ENCODE data around the gene SLC25A23. TPM values are rescaled to one million over a fixed set of nuclear protein-coding genes. Genes with fewer than 3 reads are reported as not detected.

Gene SLC25A23
- total RNA-seq, 1 experiment from 2014 or later = 32.1 TPM

DNA sequence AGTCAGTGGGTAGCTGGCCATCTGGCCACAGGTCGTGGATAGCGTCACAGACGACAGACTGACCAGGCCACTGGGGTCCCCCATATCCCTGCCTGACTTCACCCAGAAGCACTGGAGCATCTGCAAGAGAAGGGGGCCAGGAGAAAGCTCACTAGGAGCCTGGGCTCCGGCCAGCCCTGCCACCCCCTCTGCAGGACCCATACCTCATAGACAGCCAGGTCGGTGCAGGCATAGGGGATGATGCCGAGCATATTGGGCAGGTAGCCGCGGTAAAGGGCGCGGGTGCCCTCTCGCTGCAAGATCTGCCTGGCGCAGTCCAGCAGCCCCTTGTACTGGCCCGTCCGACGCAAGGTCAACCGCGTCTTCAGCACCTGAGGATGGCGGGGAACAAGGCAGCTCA, 32.5 kb downstream of the SLC25A23 start:
- Histone ChIP-seq H3K9me2 (replicated peaks; ENCODE audit: insufficient read depth, low read length) (no peaks in the 10 kb centered on the region), H3K27ac (ENCODE audit: low read length) (no peak overlapping the region), H3K4me3 (ENCODE audit: low read length) (no peak overlapping the region), H3K4me1 (ENCODE audit: low read length) (peaks cover 22% of the 10 kb centered on the region), H3K36me3 (ENCODE audit: insufficient read depth, low read length) (peaks cover 10% of the 10 kb centered on the region), H3K9me3 (ENCODE audit: low read length) (no peaks in the 10 kb centered on the region), H3K9ac (ENCODE audit: low read length) (no peak overlapping the region), H2AFZ (ENCODE audit: low read length) (no peak overlapping the region), H4K20me1 (ENCODE audit: insufficient read depth, low read depth, low read length) (peaks cover 19% of the 10 kb centered on the region), H3K4me2 (ENCODE audit: low read depth, low read length, poor library complexity, severe bottlenecking) (no peak overlapping the region), H3K79me2 (ENCODE audit: low read length) (peaks cover 20% of the 10 kb centered on the region), H3K27me3 (ENCODE audit: low read length) (no peaks in the 10 kb centered on the region)
- DNase-seq = no peak

DNA sequence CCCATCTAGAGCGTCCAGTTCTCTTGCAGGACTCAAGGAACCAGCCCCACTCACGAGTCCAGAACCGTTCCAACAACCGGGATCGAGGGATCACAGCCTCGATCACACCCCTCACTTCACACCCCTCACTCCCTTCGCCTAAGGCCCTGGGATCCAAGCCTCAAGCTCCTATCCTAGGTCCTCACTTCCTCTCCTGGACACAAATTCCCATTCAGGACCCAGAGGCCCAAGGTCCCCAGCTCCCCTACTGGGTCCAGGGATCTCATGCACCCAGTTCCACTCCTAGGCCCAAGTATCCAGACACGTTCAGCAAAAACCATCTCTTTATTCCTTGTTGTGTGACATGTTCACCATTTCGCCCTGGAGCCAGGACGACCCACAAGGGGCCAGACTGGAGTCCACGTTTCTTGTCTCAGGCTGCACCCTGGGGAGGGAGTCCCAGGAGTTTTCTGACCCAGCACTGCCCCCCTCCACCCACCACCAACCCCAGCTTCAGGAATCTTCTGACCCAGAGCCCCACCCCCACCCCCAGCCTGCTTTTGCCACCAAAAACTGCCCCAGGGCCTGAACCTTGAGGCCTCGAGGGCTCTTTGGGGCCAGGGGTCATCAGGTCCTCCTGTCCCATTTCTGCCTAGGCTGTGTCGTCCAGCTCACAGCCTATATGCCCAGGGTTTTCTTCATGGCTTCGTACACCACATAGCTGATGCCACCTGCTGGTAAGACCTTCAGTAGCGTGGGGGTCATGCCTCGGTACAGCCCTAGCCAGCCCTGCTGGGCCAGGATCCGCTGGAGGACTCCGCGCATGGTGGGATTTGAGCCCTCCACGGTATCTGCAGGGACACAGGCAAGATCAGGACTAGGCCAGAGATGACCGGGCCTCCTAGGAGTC, 33.6 kb downstream of the SLC25A23 start:
- H3K36me3 ChIP-seq (ENCODE audit: insufficient read depth, low read length) = peaks cover 19% of the 10 kb centered on the region
- peaks cover 22% of the 10 kb centered on the region for H3K4me1 ChIP-seq (ENCODE audit: low read length)
- peak overlapping the region; percentile 34; the same call in 1 of the 2 replicates for H2AFZ ChIP-seq (ENCODE audit: low read length)
- no peaks in the 10 kb centered on the region for H3K27me3 ChIP-seq (ENCODE audit: low read length)
- DNase-seq = peak; percentile 64
- no peak overlapping the region for H3K27ac ChIP-seq (ENCODE audit: low read length)
- H3K4me2 ChIP-seq (ENCODE audit: low read depth, low read length, poor library complexity, severe bottlenecking) = peak overlapping the region; percentile 12
- H3K9me2 ChIP-seq (replicated peaks; ENCODE audit: insufficient read depth, low read length) = no peaks in the 10 kb centered on the region
- no peaks in the 10 kb centered on the region for H3K9me3 ChIP-seq (ENCODE audit: low read length)
- peak overlapping the region; percentile 50 for H3K9ac ChIP-seq (ENCODE audit: low read length)
- peak overlapping the region; percentile 34; the same call in 1 of the 2 replicates for H3K4me3 ChIP-seq (ENCODE audit: low read length)
- peaks cover 31% of the 10 kb centered on the region for H4K20me1 ChIP-seq (ENCODE audit: insufficient read depth, low read depth, low read length)
- peaks cover 32% of the 10 kb centered on the region for H3K79me2 ChIP-seq (ENCODE audit: low read length)

DNA sequence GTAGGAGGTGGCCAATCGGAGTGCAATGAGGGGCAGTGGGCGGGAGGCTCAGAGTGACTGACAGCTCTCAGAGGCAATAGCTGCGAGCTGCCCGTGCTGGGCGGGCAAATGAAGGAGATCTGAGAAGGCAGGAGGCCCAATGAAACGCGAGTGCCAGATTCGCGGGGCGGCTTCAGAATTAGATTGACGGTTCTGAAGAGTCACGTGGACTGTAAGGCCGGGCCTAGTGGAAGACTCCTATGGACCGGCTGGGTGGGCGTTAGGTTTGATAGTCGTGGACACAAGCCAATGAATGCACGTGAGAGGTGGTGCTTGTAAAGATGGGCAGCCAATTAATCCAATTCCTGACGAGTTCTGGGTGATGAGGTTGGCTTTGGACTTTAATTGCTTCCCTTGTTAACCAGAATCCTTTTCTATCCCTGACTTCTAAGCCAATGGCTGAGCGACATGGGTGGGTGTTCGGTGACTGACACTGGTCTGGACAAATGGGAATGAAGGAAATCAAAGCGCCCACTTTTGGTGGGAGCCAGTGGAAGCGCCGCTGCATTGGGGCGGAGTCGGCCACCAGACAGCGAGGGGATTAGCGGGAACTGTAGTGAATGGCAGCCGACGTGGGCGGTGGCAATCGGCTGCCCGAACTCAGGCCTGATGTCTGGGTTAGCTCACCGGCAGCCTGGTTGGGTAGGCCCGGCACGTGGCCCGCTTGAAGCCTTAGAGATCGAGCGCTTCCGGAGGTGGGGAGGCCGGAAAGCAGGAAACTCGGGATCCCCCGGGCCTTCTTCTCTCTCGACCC, 34.5 kb downstream of the SLC25A23 start:
- H3K9ac ChIP-seq (ENCODE audit: low read length) = peak overlapping the region; percentile 50
- peak overlapping the region; percentile 34; the same call in 1 of the 2 replicates for H3K4me3 ChIP-seq (ENCODE audit: low read length)

GRCh38 chr19:6424195-6424938, 35.2 kb downstream of the SLC25A23 start, which contains the start of gene KHSRP:
KHSRP (minus strand) TSS chr19:6424811; CDS start chr19:6424701, 110 bp downstream.
- no peaks in the 10 kb centered on the region for H3K27me3 ChIP-seq (ENCODE audit: low read length)
- H3K9me3 ChIP-seq (ENCODE audit: low read length) = no peaks in the 10 kb centered on the region
- peaks cover 22% of the 10 kb centered on the region for H3K4me1 ChIP-seq (ENCODE audit: low read length)
- peaks cover 30% of the 10 kb centered on the region for H3K36me3 ChIP-seq (ENCODE audit: insufficient read depth, low read length)
- peak within 1 kb of the TSS; percentile 99 for H3K9ac ChIP-seq (ENCODE audit: low read length)
- H3K4me2 ChIP-seq (ENCODE audit: low read depth, low read length, poor library complexity, severe bottlenecking) = peak within 1 kb of the TSS; percentile 88
- peak within 1 kb of the TSS; percentile 29 for H3K27ac ChIP-seq (ENCODE audit: low read length)
- H3K79me2 ChIP-seq (ENCODE audit: low read length) = peaks cover 46% of the 10 kb centered on the region
- H3K9me2 ChIP-seq (replicated peaks; ENCODE audit: insufficient read depth, low read length) = no peaks in the 10 kb centered on the region
- H2AFZ ChIP-seq (ENCODE audit: low read length) = peak within 1 kb of the TSS; percentile 34; the same call in 1 of the 2 replicates
- peak within 1 kb of the TSS; percentile 89 for H3K4me3 ChIP-seq (ENCODE audit: low read length)
- peaks cover 47% of the 10 kb centered on the region for H4K20me1 ChIP-seq (ENCODE audit: insufficient read depth, low read depth, low read length)
- DNase-seq = peak; percentile 71

More for the DNA sequence above, 34.5 kb downstream of the SLC25A23 start:
- Histone ChIP-seq H3K36me3 (ENCODE audit: insufficient read depth, low read length) (peaks cover 23% of the 10 kb centered on the region), H3K9me3 (ENCODE audit: low read length) (no peaks in the 10 kb centered on the region), H3K27me3 (ENCODE audit: low read length) (no peaks in the 10 kb centered on the region), H3K4me2 (ENCODE audit: low read depth, low read length, poor library complexity, severe bottlenecking) (peak overlapping the region; percentile 12), H3K9me2 (replicated peaks; ENCODE audit: insufficient read depth, low read length) (no peaks in the 10 kb centered on the region), H3K27ac (ENCODE audit: low read length) (no peak overlapping the region), H4K20me1 (ENCODE audit: insufficient read depth, low read depth, low read length) (peaks cover 39% of the 10 kb centered on the region), H3K79me2 (ENCODE audit: low read length) (peaks cover 40% of the 10 kb centered on the region), H3K4me1 (ENCODE audit: low read length) (peaks cover 22% of the 10 kb centered on the region), H2AFZ (ENCODE audit: low read length) (peak overlapping the region; percentile 34; the same call in 1 of the 2 replicates)
- DNase-seq = peak; percentile 100

GRCh38 chr19:6423499-6424194, 35.9 kb downstream of the SLC25A23 start:
- peak overlapping the region; percentile 88 for H3K4me2 ChIP-seq (ENCODE audit: low read depth, low read length, poor library complexity, severe bottlenecking)
- peak overlapping the region; percentile 99 for H3K9ac ChIP-seq (ENCODE audit: low read length)
- peaks cover 34% of the 10 kb centered on the region for H3K36me3 ChIP-seq (ENCODE audit: insufficient read depth, low read length)
- H3K9me2 ChIP-seq (replicated peaks; ENCODE audit: insufficient read depth, low read length) = no peaks in the 10 kb centered on the region
- DNase-seq = peak; percentile 56
- H2AFZ ChIP-seq (ENCODE audit: low read length) = no peak overlapping the region
- H3K27me3 ChIP-seq (ENCODE audit: low read length) = no peaks in the 10 kb centered on the region
- peak overlapping the region; percentile 89 for H3K4me3 ChIP-seq (ENCODE audit: low read length)
- no peaks in the 10 kb centered on the region for H3K9me3 ChIP-seq (ENCODE audit: low read length)
- peaks cover 46% of the 10 kb centered on the region for H3K79me2 ChIP-seq (ENCODE audit: low read length)
- H4K20me1 ChIP-seq (ENCODE audit: insufficient read depth, low read depth, low read length) = peaks cover 54% of the 10 kb centered on the region
- peak overlapping the region; percentile 29 for H3K27ac ChIP-seq (ENCODE audit: low read length)
- peaks cover 22% of the 10 kb centered on the region for H3K4me1 ChIP-seq (ENCODE audit: low read length)

GRCh38 chr19:6421075-6422014, 38.2 kb downstream of the SLC25A23 start:
- H3K4me2 ChIP-seq (ENCODE audit: low read depth, low read length, poor library complexity, severe bottlenecking) = no peak overlapping the region
- no peaks in the 10 kb centered on the region for H3K27me3 ChIP-seq (ENCODE audit: low read length)
- H3K4me3 ChIP-seq (ENCODE audit: low read length) = no peak overlapping the region
- H3K9ac ChIP-seq (ENCODE audit: low read length) = no peak overlapping the region
- H3K79me2 ChIP-seq (ENCODE audit: low read length) = peaks cover 46% of the 10 kb centered on the region
- H4K20me1 ChIP-seq (ENCODE audit: insufficient read depth, low read depth, low read length) = peaks cover 67% of the 10 kb centered on the region
- H3K36me3 ChIP-seq (ENCODE audit: insufficient read depth, low read length) = peaks cover 40% of the 10 kb centered on the region
- DNase-seq = peak; percentile 23
- no peaks in the 10 kb centered on the region for H3K9me3 ChIP-seq (ENCODE audit: low read length)
- H3K27ac ChIP-seq (ENCODE audit: low read length) = no peak overlapping the region
- H3K9me2 ChIP-seq (replicated peaks; ENCODE audit: insufficient read depth, low read length) = no peaks in the 10 kb centered on the region
- no peak overlapping the region for H2AFZ ChIP-seq (ENCODE audit: low read length)
- peaks cover 22% of the 10 kb centered on the region for H3K4me1 ChIP-seq (ENCODE audit: low read length)

GRCh38 chr19:6418562-6418932, 41.0 kb downstream of the SLC25A23 start:
- H3K4me3 ChIP-seq (ENCODE audit: low read length) = no peak overlapping the region
- no peak overlapping the region for H3K4me2 ChIP-seq (ENCODE audit: low read depth, low read length, poor library complexity, severe bottlenecking)
- H3K27me3 ChIP-seq (ENCODE audit: low read length) = no peaks in the 10 kb centered on the region
- no peak overlapping the region for H3K9ac ChIP-seq (ENCODE audit: low read length)
- no peak overlapping the region for H2AFZ ChIP-seq (ENCODE audit: low read length)
- H3K9me3 ChIP-seq (ENCODE audit: low read length) = no peaks in the 10 kb centered on the region
- peaks cover 13% of the 10 kb centered on the region for H3K4me1 ChIP-seq (ENCODE audit: low read length)
- H3K27ac ChIP-seq (ENCODE audit: low read length) = no peak overlapping the region
- peak; percentile 21 for DNase-seq
- H3K9me2 ChIP-seq (replicated peaks; ENCODE audit: insufficient read depth, low read length) = no peaks in the 10 kb centered on the region
- H3K79me2 ChIP-seq (ENCODE audit: low read length) = peaks cover 39% of the 10 kb centered on the region
- peaks cover 40% of the 10 kb centered on the region for H3K36me3 ChIP-seq (ENCODE audit: insufficient read depth, low read length)
- peaks cover 62% of the 10 kb centered on the region for H4K20me1 ChIP-seq (ENCODE audit: insufficient read depth, low read depth, low read length)

All from Karpas-422 (cell line).